K562 treated with DMSO at 1 percent for 48 hours (cell line): Measurements from ENCODE around the gene COPRS. TPM values are rescaled to one million over a fixed set of nuclear protein-coding genes. Genes with fewer than 3 reads are reported as not detected.

Experiments
- total RNA-seq: library from RNA; unstranded; fragments of 300-600 nt; gene quantifications from 2 replicates; pipeline ENCODE4 v1.2.3, GENCODE V29; 2022; ENCODE audit warnings: low replicate concordance; ENCODE audit errors: extremely low read depth

The COPRS gene, protein sequence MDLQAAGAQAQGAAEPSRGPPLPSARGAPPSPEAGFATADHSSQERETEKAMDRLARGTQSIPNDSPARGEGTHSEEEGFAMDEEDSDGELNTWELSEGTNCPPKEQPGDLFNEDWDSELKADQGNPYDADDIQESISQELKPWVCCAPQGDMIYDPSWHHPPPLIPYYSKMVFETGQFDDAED
- not detected in 2 replicates for total RNA-seq

GRCh38 chr17:31858642-31859486, at the start of gene COPRS:
Gene COPRS (minus strand): TSS chr17:31859244. CDS start chr17:31859199, 45 bp downstream.

Other genes starting within 250 kb of the COPRS start
- gene UTP6, start 42.5 kb upstream of the COPRS start, total RNA-seq: not detected in 2 replicates
- not detected in 2 replicates for gene SUZ12, start 77.8 kb upstream of the COPRS start, total RNA-seq
- not detected in 2 replicates for gene LRRC37B, start 148.1 kb upstream of the COPRS start, total RNA-seq